Uterus (tissue), 2 donors: Measurements from ENCODE around the gene ENOSF1.
"Not testable (repeated sequence)": the region's sequence is repeated elsewhere in the genome, so short reads cannot be mapped to it uniquely, and the experiment has no call there.

Source experiments
- CTCF ChIP-seq, 4 experiments: fragments of 200-600 bp in 2 of 4; fragments of 450-650 bp in 2 of 4; sonication (generic) in 2 of 4; IDR thresholded peaks; one replicate each; pipeline ENCODE4 v1.5.1; 2016 to 2019; ENCODE audit warnings: antibody characterized with exemption in 4 of 4, mild to moderate bottlenecking in 2 of 4, moderate library complexity in 1 of 4
- POLR2A ChIP-seq, 2 donors: fragments of 450-650 bp; IDR thresholded peaks; one replicate each; pipeline ENCODE4 v1.6.1; 2016; ENCODE audit warnings: antibody characterized with exemption in 2 of 2, mild to moderate bottlenecking in 1 of 2, moderate library complexity in 1 of 2

GRCh38 chr18:730120-730519, 17.7 kb upstream of the ENOSF1 start:
- TF ChIP-seq POLR2A, CTCF (IDR thresholded peaks at IDR 0.05): not testable (repeated sequence)
